HCT116 (cell line): ENCODE measurements around the gene MUSK. TPM values are rescaled to one million over a fixed set of nuclear protein-coding genes. Genes with fewer than 3 reads are reported as not detected.

Source experiments
- ATAC-seq: fragments of 200-7000 bp; cut with Tn5 transposase; 2 replicates; pipeline ENCODE4 v1.9.1; 2020; ENCODE audit warnings: mild to moderate bottlenecking, moderate library complexity
- BruUV-seq: library from RNA; stranded (reverse); fragments of 400-500 nt; replicated peaks from 2 replicates; lab custom pipeline; 2021; lab: Mats Ljungman, UMichigan
- CTCF ChIA-PET: fragments of 300-600 bp; sonication (Branson Sonifier 250); formaldehyde crosslinking; loops from one replicate; lab custom pipeline; 2021; ENCODE audit warnings: antibody characterized with exemption; lab: Charles Lee
- POLR2A ChIA-PET: fragments of 300-600, 350-600 bp; sonication (Branson Sonifier 250); formaldehyde crosslinking; loops from one replicate; lab custom pipeline; 2021; ENCODE audit warnings: antibody characterized with exemption; lab: Charles Lee
- RAD21 ChIA-PET, 2 experiments: fragments of 300-600 bp; sonication (Branson Sonifier 250); formaldehyde crosslinking; loops; one replicate each; lab custom pipeline; 2023; ENCODE audit warnings: low total read pairs in 2 of 2; ENCODE audit not compliant: uncharacterized antibody in 2 of 2, unreplicated experiment in 2 of 2, low non-redundant PET in 1 of 2; lab: Charles Lee
- DNase-seq: peaks from one replicate; pipeline ENCODE4 v3.0.0-alpha.2; 2010; ENCODE audit warnings: low read depth, low spot score
- H2AFZ ChIP-seq: fragments of 200-600 bp; shearing (Covaris generic), sonication (generic); 2 replicates; pipeline ENCODE4 v1.6.1; 2017; ENCODE audit warnings: low read depth, mixed run types, mixed read lengths, antibody characterized with exemption, low read length; ENCODE audit not compliant: poor library complexity, severe bottlenecking
- H3K27ac ChIP-seq: 2 replicates; pipeline ENCODE4 v1.5.1; 2012; ENCODE audit warnings: low read depth, low read length
- H3K27me3 ChIP-seq: fragments of 200-600 bp; sonication (generic); 2 replicates; pipeline ENCODE4 v1.6.1; 2016; ENCODE audit warnings: mixed run types, low read length, mixed read lengths; ENCODE audit not compliant: insufficient read depth
- H3K36me3 ChIP-seq, 2 experiments: fragments of 200-500 bp in 1 of 2; fragments of 200-600 bp in 1 of 2; sonication (Bioruptor generic) in 1 of 2; sonication (generic) in 1 of 2; 2 replicates each; pipeline versions ENCODE4 v1.5.1 to v1.6.1; 2014 to 2016; ENCODE audit warnings: low read length in 2 of 2, inconsistent platforms in 1 of 2, mixed read lengths in 1 of 2, mixed run types in 1 of 2; ENCODE audit not compliant: insufficient read depth in 2 of 2, control insufficient read depth in 1 of 2
- H3K4me1 ChIP-seq, 2 experiments: fragments of 200-600 bp in 1 of 2; sonication (generic) in 1 of 2; 2 replicates each; pipeline versions ENCODE4 v1.5.1 to v1.6.1; 2012 to 2017; ENCODE audit warnings: low read length in 2 of 2, inconsistent platforms in 1 of 2, mild to moderate bottlenecking in 1 of 2, mixed read lengths in 1 of 2, mixed run types in 1 of 2, moderate library complexity in 1 of 2; ENCODE audit not compliant: insufficient read depth in 2 of 2, control insufficient read depth in 1 of 2
- H3K4me2 ChIP-seq: fragments of 200-600 bp; sonication (generic); 2 replicates; pipeline ENCODE4 v1.6.1; 2017; ENCODE audit warnings: mixed run types, low read length, mixed read lengths
- H3K4me3 ChIP-seq, 2 experiments: fragments of 200-600 bp in 1 of 2; sonication (generic) in 1 of 2; replicated peaks in 1 of 2; 2 replicates each; pipeline ENCODE4 v1.5.1; 2011 to 2016; ENCODE audit warnings: low read length in 2 of 2, control low read depth in 1 of 2, low read depth in 1 of 2, mild to moderate bottlenecking in 1 of 2, mixed read lengths in 1 of 2, mixed run types in 1 of 2
- H3K79me2 ChIP-seq: fragments of 200-600 bp; sonication (generic); 2 replicates; pipeline ENCODE4 v1.6.1; 2017; ENCODE audit warnings: mild to moderate bottlenecking, mixed run types, low read length, moderate library complexity, mixed read lengths; ENCODE audit not compliant: insufficient read depth
- H3K9ac ChIP-seq: fragments of 200-600 bp; sonication (generic); 2 replicates; pipeline ENCODE4 v1.6.1; 2016; ENCODE audit warnings: low read length, mixed read lengths
- H3K9me2 ChIP-seq: fragments of 200-600 bp; sonication (generic), shearing (Covaris generic); 2 replicates; pipeline ENCODE4 v1.6.1; 2017; ENCODE audit warnings: mixed run types, mild to moderate bottlenecking, moderate library complexity; ENCODE audit not compliant: insufficient read depth
- H3K9me3 ChIP-seq, 2 experiments: fragments of 200-500 bp in 1 of 2; fragments of 200-600 bp in 1 of 2; sonication (Bioruptor generic) in 1 of 2; sonication (generic) in 1 of 2; 2 replicates each; pipeline ENCODE4 v1.6.1; 2014 to 2017; ENCODE audit warnings: low read length in 2 of 2, mixed read lengths in 2 of 2, inconsistent platforms in 1 of 2, low read depth in 1 of 2, mild to moderate bottlenecking in 1 of 2, mixed run types in 1 of 2, moderate library complexity in 1 of 2; ENCODE audit not compliant: control insufficient read depth in 1 of 2, insufficient read depth in 1 of 2
- H4K20me1 ChIP-seq: fragments of 200-600 bp; sonication (generic), shearing (Covaris generic); 2 replicates; pipeline ENCODE4 v1.6.1; 2017; ENCODE audit warnings: mixed run types, mild to moderate bottlenecking, moderate library complexity; ENCODE audit not compliant: insufficient read depth
- CEBPB ChIP-seq: IDR thresholded peaks from 2 replicates; pipeline ENCODE4 v1.6.1; 2012; ENCODE audit warnings: low read depth
- EGR1 ChIP-seq: IDR thresholded peaks from 2 replicates; pipeline ENCODE4 v1.6.1; 2012; ENCODE audit warnings: low read depth
- ELF1 ChIP-seq: IDR thresholded peaks from 2 replicates; pipeline ENCODE4 v1.6.1; 2012; ENCODE audit warnings: low read depth, borderline replicate concordance
- EZH2 ChIP-seq: fragments of 200-600 bp; sonication (generic); IDR thresholded peaks from 2 replicates; pipeline ENCODE4 v1.6.1; 2017; ENCODE audit warnings: antibody characterized with exemption, mixed run types
- JUND ChIP-seq: IDR thresholded peaks from 2 replicates; pipeline ENCODE4 v1.6.1; 2012
- POLR2A ChIP-seq: IDR thresholded peaks from 2 replicates; pipeline ENCODE4 v1.7.0; 2011; ENCODE audit warnings: borderline replicate concordance; ENCODE audit not compliant: insufficient read depth, insufficient read length; ENCODE audit errors: extremely low read depth
- RAD21 ChIP-seq: IDR thresholded peaks from 2 replicates; pipeline ENCODE4 v1.6.1; 2012; ENCODE audit warnings: low read depth, mild to moderate bottlenecking
- SRF ChIP-seq: IDR thresholded peaks from 2 replicates; pipeline ENCODE4 v1.6.1; 2012; ENCODE audit warnings: low read depth
- TCF7L2 ChIP-seq: IDR thresholded peaks from 2 replicates; pipeline ENCODE4 v1.7.0; 2011; ENCODE audit warnings: borderline replicate concordance, inconsistent platforms; ENCODE audit not compliant: insufficient read depth, insufficient read length; ENCODE audit errors: extremely low read depth
- YY1 ChIP-seq: IDR thresholded peaks from 2 replicates; pipeline ENCODE4 v1.6.1; 2011; ENCODE audit warnings: low read length, low read depth, moderate library complexity, mild to moderate bottlenecking; ENCODE audit not compliant: insufficient replicate concordance; ENCODE audit errors: extremely low read depth
- ZFX ChIP-seq: fragments of 450-650 bp; IDR thresholded peaks from 2 replicates; pipeline ENCODE4 v1.6.1; 2017
- intact Hi-C: fragments of 100-400 bp; cut with micrococcal nuclease; formaldehyde crosslinking; loops from 2 replicates; pipeline ENCODE4 v1.10.0; 2022
- total RNA-seq: library from RNA; stranded (reverse); gene quantifications from one replicate; pipeline ENCODE4 v1.2.1, GENCODE V29; 2021; ENCODE audit not compliant: unreplicated experiment
- TF ChIP-seq, protein P1 (sequence below): IDR thresholded peaks from 2 replicates; pipeline ENCODE4 v1.6.1; 2011; ENCODE audit warnings: mild to moderate bottlenecking, low read length, moderate library complexity; ENCODE audit not compliant: insufficient replicate concordance; ENCODE audit errors: extremely low read depth
- TF ChIP-seq, protein P2 (sequence below): IDR thresholded peaks from 2 replicates; pipeline ENCODE4 v1.6.1; 2012; ENCODE audit warnings: low read depth
- TF ChIP-seq, protein P3 (sequence below): IDR thresholded peaks from 2 replicates; pipeline ENCODE4 v1.6.1; 2012

The MUSK gene
- total RNA-seq, 1 experiment from 2014 or later = not detected

DNA sequence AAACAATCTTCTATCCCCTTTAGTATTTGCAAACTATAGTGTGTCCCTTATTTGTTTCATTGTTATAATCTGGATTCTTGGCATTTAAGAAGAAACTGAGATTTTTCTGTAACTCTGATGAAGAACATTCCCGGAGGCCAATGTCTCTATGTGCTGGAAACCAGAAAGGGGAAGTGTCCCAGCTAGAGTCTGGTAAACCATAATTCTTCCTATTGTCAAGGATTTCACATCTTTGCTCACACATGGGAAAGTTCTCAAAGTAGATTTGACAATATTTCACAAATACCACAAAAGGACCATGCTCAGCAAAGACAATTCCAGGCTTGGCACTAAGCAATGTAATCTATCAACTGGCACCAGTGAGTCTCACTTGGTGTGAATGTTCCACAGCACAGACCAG lies 146.8 kb downstream of the MUSK start:
- no TSS peak for BruUV-seq
- no peak for TF ChIP-seq CEBPB
- no peak for TF ChIP-seq SRF
- no peak for TF ChIP-seq EGR1
- TF ChIP-seq, protein P1, sequence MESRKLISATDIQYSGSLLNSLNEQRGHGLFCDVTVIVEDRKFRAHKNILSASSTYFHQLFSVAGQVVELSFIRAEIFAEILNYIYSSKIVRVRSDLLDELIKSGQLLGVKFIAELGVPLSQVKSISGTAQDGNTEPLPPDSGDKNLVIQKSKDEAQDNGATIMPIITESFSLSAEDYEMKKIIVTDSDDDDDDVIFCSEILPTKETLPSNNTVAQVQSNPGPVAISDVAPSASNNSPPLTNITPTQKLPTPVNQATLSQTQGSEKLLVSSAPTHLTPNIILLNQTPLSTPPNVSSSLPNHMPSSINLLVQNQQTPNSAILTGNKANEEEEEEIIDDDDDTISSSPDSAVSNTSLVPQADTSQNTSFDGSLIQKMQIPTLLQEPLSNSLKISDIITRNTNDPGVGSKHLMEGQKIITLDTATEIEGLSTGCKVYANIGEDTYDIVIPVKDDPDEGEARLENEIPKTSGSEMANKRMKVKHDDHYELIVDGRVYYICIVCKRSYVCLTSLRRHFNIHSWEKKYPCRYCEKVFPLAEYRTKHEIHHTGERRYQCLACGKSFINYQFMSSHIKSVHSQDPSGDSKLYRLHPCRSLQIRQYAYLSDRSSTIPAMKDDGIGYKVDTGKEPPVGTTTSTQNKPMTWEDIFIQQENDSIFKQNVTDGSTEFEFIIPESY = no peak
- TF ChIP-seq EZH2 = no peak
- TF ChIP-seq JUND = no peak
- TF ChIP-seq YY1 = no peak
- TF ChIP-seq, protein P2, sequence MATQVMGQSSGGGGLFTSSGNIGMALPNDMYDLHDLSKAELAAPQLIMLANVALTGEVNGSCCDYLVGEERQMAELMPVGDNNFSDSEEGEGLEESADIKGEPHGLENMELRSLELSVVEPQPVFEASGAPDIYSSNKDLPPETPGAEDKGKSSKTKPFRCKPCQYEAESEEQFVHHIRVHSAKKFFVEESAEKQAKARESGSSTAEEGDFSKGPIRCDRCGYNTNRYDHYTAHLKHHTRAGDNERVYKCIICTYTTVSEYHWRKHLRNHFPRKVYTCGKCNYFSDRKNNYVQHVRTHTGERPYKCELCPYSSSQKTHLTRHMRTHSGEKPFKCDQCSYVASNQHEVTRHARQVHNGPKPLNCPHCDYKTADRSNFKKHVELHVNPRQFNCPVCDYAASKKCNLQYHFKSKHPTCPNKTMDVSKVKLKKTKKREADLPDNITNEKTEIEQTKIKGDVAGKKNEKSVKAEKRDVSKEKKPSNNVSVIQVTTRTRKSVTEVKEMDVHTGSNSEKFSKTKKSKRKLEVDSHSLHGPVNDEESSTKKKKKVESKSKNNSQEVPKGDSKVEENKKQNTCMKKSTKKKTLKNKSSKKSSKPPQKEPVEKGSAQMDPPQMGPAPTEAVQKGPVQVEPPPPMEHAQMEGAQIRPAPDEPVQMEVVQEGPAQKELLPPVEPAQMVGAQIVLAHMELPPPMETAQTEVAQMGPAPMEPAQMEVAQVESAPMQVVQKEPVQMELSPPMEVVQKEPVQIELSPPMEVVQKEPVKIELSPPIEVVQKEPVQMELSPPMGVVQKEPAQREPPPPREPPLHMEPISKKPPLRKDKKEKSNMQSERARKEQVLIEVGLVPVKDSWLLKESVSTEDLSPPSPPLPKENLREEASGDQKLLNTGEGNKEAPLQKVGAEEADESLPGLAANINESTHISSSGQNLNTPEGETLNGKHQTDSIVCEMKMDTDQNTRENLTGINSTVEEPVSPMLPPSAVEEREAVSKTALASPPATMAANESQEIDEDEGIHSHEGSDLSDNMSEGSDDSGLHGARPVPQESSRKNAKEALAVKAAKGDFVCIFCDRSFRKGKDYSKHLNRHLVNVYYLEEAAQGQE = no peak
- TF ChIP-seq POLR2A = no peak
- no peak for TF ChIP-seq RAD21
- TF ChIP-seq ZFX = no peak
- TF ChIP-seq, protein P3, sequence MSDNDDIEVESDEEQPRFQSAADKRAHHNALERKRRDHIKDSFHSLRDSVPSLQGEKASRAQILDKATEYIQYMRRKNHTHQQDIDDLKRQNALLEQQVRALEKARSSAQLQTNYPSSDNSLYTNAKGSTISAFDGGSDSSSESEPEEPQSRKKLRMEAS = no peak
- TF ChIP-seq TCF7L2 = no peak
- TF ChIP-seq ELF1 = no peak
- no peaks in the 10 kb centered on the region for H4K20me1 ChIP-seq
- no peaks in the 10 kb centered on the region for H3K9me3 ChIP-seq
- no peak overlapping the region for H2AFZ ChIP-seq
- H3K9ac ChIP-seq = no peak overlapping the region
- no peaks in the 10 kb centered on the region for H3K9me2 ChIP-seq
- no peak overlapping the region for H3K4me2 ChIP-seq
- H3K79me2 ChIP-seq = no peaks in the 10 kb centered on the region
- POLR2A ChIA-PET = no interaction called here
- H3K27ac ChIP-seq = no peak overlapping the region
- RAD21 ChIA-PET = no interaction called here
- no peaks in the 10 kb centered on the region for H3K27me3 ChIP-seq
- no peak overlapping the region for H3K4me3 ChIP-seq
- ATAC-seq = no peak
- no peaks in the 10 kb centered on the region for H3K36me3 ChIP-seq
- CTCF ChIA-PET = no interaction called here
- intact Hi-C loops = no loop called here
- peaks cover 0 to 4% of the 10 kb centered on the region in 2 experiments; a peak in 1 of 4 replicates for H3K4me1 ChIP-seq
- DNase-seq = no peak
